Measurements from ENCODE around the gene RIPOR1. TPM values are rescaled to one million over a fixed set of nuclear protein-coding genes. Genes with fewer than 3 reads are reported as not detected.

Gene RIPOR1
- total and polyA plus RNA-seq, 2 experiments from 2014 or later = 7.6 to 22.4 TPM

DNA sequence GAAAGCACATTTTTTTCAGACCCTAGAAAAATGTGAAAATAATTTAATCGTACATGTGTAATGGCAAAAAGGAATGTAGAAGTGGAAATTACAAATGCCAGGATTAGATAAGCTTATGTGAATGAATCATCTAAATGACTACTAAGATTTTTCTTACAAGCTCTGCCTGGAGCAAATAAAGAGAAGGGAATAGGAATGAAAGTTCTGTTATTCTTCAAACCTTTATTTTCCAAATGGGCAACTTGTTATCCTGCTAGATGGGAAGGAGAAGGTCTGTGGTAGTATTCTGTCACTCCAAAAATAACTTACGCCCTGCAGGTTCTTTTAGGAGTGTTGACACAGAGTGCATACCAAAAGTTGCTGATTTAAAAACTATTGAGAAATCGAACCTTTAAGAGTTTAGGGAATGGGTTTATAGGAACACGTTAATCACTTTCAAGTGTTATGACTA is 43.4 kb downstream of the RIPOR1 start (continued):
- TF ChIP-seq, protein P1, sequence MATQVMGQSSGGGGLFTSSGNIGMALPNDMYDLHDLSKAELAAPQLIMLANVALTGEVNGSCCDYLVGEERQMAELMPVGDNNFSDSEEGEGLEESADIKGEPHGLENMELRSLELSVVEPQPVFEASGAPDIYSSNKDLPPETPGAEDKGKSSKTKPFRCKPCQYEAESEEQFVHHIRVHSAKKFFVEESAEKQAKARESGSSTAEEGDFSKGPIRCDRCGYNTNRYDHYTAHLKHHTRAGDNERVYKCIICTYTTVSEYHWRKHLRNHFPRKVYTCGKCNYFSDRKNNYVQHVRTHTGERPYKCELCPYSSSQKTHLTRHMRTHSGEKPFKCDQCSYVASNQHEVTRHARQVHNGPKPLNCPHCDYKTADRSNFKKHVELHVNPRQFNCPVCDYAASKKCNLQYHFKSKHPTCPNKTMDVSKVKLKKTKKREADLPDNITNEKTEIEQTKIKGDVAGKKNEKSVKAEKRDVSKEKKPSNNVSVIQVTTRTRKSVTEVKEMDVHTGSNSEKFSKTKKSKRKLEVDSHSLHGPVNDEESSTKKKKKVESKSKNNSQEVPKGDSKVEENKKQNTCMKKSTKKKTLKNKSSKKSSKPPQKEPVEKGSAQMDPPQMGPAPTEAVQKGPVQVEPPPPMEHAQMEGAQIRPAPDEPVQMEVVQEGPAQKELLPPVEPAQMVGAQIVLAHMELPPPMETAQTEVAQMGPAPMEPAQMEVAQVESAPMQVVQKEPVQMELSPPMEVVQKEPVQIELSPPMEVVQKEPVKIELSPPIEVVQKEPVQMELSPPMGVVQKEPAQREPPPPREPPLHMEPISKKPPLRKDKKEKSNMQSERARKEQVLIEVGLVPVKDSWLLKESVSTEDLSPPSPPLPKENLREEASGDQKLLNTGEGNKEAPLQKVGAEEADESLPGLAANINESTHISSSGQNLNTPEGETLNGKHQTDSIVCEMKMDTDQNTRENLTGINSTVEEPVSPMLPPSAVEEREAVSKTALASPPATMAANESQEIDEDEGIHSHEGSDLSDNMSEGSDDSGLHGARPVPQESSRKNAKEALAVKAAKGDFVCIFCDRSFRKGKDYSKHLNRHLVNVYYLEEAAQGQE (IDR thresholded peaks at IDR 0.05; ENCODE audit: unreplicated experiment) = no peak
- no peak for TF ChIP-seq CREB1 (CRISPR knock-in tag; IDR thresholded peaks at IDR 0.05; ENCODE audit: low read depth)
- TF ChIP-seq STAT1 (IDR thresholded peaks at IDR 0.05; ENCODE audit: unreplicated experiment) = no peak
- TF ChIP-seq, protein P2, sequence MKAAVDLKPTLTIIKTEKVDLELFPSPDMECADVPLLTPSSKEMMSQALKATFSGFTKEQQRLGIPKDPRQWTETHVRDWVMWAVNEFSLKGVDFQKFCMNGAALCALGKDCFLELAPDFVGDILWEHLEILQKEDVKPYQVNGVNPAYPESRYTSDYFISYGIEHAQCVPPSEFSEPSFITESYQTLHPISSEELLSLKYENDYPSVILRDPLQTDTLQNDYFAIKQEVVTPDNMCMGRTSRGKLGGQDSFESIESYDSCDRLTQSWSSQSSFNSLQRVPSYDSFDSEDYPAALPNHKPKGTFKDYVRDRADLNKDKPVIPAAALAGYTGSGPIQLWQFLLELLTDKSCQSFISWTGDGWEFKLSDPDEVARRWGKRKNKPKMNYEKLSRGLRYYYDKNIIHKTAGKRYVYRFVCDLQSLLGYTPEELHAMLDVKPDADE (IDR thresholded peaks at IDR 0.05) = no peak
- TF ChIP-seq JUNB (IDR thresholded peaks at IDR 0.05; ENCODE audit: unreplicated experiment) = no peak
- TF ChIP-seq NANOG (IDR thresholded peaks at IDR 0.05; ENCODE audit: borderline replicate concordance) = no peak
- no peak for TF ChIP-seq EZH2 (IDR thresholded peaks at IDR 0.05; ENCODE audit: low read depth, unreplicated experiment)
- no peak for TF ChIP-seq EZH2phosphoT487 (IDR thresholded peaks at IDR 0.05; ENCODE audit: unreplicated experiment)
- TF ChIP-seq ZNF331 (CRISPR knock-in tag; IDR thresholded peaks at IDR 0.05; ENCODE audit: low read depth) = no peak

DNA sequence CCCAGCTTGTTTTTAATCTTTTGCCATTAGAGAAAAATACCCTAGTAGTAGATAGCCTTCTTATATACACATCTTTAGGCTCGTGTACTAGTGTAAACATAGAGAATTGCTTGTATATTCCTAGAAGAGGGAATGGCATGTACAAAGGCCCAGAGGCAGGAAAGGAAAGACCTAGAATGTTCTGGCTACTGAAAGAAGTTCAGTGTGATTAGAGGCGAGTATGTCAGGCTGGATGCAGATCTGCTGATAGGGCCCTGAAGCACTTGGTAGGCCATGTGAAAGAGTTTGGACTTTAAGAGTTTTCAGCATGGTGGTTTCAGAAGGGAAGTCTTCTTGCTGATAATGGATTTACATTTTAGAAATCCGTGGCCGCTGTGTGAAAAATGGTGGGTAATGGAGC is 51.1 kb downstream of the RIPOR1 start:
- H3K4me3 Mint-ChIP-seq = no peak overlapping the region
- TF ChIP-seq ZNF331 (CRISPR knock-in tag; IDR thresholded peaks at IDR 0.05; ENCODE audit: low read depth) (no peak), JUNB (IDR thresholded peaks at IDR 0.05; ENCODE audit: unreplicated experiment) (no peak), STAT1 (IDR thresholded peaks at IDR 0.05; ENCODE audit: unreplicated experiment) (no peak), ZNF114 (CRISPR knock-in tag; IDR thresholded peaks at IDR 0.05) (no peak), CREB1 (CRISPR knock-in tag; IDR thresholded peaks at IDR 0.05; ENCODE audit: low read depth) (no peak), POLR2AphosphoS5 (IDR thresholded peaks at IDR 0.05; ENCODE audit: low read depth) (no peak), EZH2 (IDR thresholded peaks at IDR 0.05; ENCODE audit: low read depth, unreplicated experiment) (no peak)
- TF ChIP-seq, protein P3, sequence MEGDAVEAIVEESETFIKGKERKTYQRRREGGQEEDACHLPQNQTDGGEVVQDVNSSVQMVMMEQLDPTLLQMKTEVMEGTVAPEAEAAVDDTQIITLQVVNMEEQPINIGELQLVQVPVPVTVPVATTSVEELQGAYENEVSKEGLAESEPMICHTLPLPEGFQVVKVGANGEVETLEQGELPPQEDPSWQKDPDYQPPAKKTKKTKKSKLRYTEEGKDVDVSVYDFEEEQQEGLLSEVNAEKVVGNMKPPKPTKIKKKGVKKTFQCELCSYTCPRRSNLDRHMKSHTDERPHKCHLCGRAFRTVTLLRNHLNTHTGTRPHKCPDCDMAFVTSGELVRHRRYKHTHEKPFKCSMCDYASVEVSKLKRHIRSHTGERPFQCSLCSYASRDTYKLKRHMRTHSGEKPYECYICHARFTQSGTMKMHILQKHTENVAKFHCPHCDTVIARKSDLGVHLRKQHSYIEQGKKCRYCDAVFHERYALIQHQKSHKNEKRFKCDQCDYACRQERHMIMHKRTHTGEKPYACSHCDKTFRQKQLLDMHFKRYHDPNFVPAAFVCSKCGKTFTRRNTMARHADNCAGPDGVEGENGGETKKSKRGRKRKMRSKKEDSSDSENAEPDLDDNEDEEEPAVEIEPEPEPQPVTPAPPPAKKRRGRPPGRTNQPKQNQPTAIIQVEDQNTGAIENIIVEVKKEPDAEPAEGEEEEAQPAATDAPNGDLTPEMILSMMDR (conservative IDR thresholded peaks at IDR 0.05; ENCODE audit: low read depth in 2 of 2) = no peak
- TF ChIP-seq, protein P4, sequence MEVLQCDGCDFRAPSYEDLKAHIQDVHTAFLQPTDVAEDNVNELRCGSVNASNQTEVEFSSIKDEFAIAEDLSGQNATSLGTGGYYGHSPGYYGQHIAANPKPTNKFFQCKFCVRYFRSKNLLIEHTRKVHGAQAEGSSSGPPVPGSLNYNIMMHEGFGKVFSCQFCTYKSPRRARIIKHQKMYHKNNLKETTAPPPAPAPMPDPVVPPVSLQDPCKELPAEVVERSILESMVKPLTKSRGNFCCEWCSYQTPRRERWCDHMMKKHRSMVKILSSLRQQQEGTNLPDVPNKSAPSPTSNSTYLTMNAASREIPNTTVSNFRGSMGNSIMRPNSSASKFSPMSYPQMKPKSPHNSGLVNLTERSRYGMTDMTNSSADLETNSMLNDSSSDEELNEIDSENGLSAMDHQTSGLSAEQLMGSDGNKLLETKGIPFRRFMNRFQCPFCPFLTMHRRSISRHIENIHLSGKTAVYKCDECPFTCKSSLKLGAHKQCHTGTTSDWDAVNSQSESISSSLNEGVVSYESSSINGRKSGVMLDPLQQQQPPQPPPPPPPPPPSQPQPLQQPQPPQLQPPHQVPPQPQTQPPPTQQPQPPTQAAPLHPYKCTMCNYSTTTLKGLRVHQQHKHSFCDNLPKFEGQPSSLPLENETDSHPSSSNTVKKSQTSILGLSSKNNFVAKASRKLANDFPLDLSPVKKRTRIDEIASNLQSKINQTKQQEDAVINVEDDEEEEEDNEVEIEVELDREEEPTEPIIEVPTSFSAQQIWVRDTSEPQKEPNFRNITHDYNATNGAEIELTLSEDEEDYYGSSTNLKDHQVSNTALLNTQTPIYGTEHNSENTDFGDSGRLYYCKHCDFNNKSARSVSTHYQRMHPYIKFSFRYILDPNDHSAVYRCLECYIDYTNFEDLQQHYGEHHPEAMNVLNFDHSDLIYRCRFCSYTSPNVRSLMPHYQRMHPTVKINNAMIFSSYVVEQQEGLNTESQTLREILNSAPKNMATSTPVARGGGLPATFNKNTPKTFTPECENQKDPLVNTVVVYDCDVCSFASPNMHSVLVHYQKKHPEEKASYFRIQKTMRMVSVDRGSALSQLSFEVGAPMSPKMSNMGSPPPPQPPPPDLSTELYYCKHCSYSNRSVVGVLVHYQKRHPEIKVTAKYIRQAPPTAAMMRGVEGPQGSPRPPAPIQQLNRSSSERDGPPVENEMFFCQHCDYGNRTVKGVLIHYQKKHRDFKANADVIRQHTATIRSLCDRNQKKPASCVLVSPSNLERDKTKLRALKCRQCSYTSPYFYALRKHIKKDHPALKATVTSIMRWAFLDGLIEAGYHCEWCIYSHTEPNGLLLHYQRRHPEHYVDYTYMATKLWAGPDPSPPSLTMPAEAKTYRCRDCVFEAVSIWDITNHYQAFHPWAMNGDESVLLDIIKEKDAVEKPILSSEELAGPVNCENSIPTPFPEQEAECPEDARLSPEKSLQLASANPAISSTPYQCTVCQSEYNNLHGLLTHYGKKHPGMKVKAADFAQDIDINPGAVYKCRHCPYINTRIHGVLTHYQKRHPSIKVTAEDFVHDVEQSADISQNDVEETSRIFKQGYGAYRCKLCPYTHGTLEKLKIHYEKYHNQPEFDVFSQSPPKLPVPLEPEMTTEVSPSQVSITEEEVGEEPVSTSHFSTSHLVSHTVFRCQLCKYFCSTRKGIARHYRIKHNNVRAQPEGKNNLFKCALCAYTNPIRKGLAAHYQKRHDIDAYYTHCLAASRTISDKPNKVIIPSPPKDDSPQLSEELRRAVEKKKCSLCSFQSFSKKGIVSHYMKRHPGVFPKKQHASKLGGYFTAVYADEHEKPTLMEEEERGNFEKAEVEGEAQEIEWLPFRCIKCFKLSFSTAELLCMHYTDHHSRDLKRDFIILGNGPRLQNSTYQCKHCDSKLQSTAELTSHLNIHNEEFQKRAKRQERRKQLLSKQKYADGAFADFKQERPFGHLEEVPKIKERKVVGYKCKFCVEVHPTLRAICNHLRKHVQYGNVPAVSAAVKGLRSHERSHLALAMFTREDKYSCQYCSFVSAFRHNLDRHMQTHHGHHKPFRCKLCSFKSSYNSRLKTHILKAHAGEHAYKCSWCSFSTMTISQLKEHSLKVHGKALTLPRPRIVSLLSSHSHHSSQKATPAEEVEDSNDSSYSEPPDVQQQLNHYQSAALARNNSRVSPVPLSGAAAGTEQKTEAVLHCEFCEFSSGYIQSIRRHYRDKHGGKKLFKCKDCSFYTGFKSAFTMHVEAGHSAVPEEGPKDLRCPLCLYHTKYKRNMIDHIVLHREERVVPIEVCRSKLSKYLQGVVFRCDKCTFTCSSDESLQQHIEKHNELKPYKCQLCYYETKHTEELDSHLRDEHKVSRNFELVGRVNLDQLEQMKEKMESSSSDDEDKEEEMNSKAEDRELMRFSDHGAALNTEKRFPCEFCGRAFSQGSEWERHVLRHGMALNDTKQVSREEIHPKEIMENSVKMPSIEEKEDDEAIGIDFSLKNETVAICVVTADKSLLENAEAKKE (CRISPR knock-in tag; IDR thresholded peaks at IDR 0.05) = no peak

More for the DNA sequence above, 51.1 kb downstream of the RIPOR1 start:
- H2AFZ ChIP-seq = no peak overlapping the region
- peaks cover 18% of the 10 kb centered on the region for H3K36me3 ChIP-seq (ENCODE audit: insufficient read depth)
- H3K9me3 Mint-ChIP-seq = no peaks in the 10 kb centered on the region; the same call in 2 of the 3 replicates
- H3K36me3 Mint-ChIP-seq (ENCODE audit: low read depth) = peaks cover 39% of the 10 kb centered on the region
- H3K9me2 ChIP-seq (ENCODE audit: insufficient read depth) = no peaks in the 10 kb centered on the region
- no peaks in the 10 kb centered on the region for H3K27me3 ChIP-seq (ENCODE audit: insufficient read depth)
- H3K4me3 ChIP-seq = no peak overlapping the region
- no peak overlapping the region for H3K27ac Mint-ChIP-seq
- no peak overlapping the region for H3K27ac ChIP-seq (ENCODE audit: low read depth)
- 0 out of 2 replicates have a peak, but pooled peaks cover 4% of the 10 kb centered on the region for H3F3A ChIP-seq (replicated peaks; ENCODE audit: low read depth)
- H3K4me1 ChIP-seq (ENCODE audit: insufficient read depth) = no peaks in the 10 kb centered on the region
- no peak for DNase-seq (ENCODE audit: low spot score)
- no peak for ATAC-seq
- H3K79me2 ChIP-seq (replicated peaks; ENCODE audit: insufficient read depth) = peaks cover 98% of the 10 kb centered on the region
- peaks cover 3% of the 10 kb centered on the region for H3K27me3 Mint-ChIP-seq (ENCODE audit: insufficient read depth, low read depth, poor library complexity)
- no peak overlapping the region for H3K4me2 ChIP-seq
- H3K4me1 Mint-ChIP-seq = no peaks in the 10 kb centered on the region
- peaks cover 14% of the 10 kb centered on the region for H4K20me1 ChIP-seq (replicated peaks; ENCODE audit: insufficient read depth)

Measured in GM23338 (cell line).